Gastroesophageal sphincter (tissue), 3 donors: Measurements from ENCODE around the gene HHAT.

Experiments
- CTCF ChIP-seq, 4 experiments: fragments of 200-600 bp in 2 of 4; fragments of 450-650 bp in 2 of 4; sonication (generic) in 1 of 4; IDR thresholded peaks; one replicate each; pipeline ENCODE4 v1.5.1; 2017 to 2019; ENCODE audit warnings: antibody characterized with exemption in 4 of 4, mild to moderate bottlenecking in 2 of 4, moderate library complexity in 2 of 4
- POLR2AphosphoS5 ChIP-seq: sonication (generic); formaldehyde crosslinking; IDR thresholded peaks from one replicate; pipeline ENCODE4 v1.6.1; 2017; ENCODE audit warnings: antibody characterized with exemption

GRCh38 chr1:210447456-210448057 is 118.9 kb downstream of the HHAT start:
- TF ChIP-seq CTCF (IDR thresholded peaks at IDR 0.05): no peak
- TF ChIP-seq POLR2AphosphoS5: no peak
